Measurements from ENCODE around the gene MCF2L2.

GRCh38 chr3:183446838-183447205 lies 18.4 kb upstream of the MCF2L2 start:
- TF ChIP-seq POLR2A (IDR thresholded peaks at IDR 0.05) = no peak
- TF ChIP-seq CTCF (IDR thresholded peaks at IDR 0.05) = no peak
